Mucosa of rectum (tissue), 2 donors: ENCODE data around the gene DMD.

Experiments used
- H3K27ac ChIP-seq, 2 donors: one replicate each; pipeline ENCODE4 v1.7.0; 2013; ENCODE audit warnings: inconsistent platforms in 2 of 2, low read depth in 2 of 2, low read length in 2 of 2
- H3K27me3 ChIP-seq, 2 donors: one replicate each; pipeline ENCODE4 v1.7.0; 2013; ENCODE audit warnings: low read length in 2 of 2; ENCODE audit not compliant: control insufficient read depth in 2 of 2, insufficient read depth in 2 of 2
- H3K36me3 ChIP-seq, 2 donors: one replicate each; pipeline ENCODE4 v1.7.0; 2013; ENCODE audit warnings: low read length in 2 of 2; ENCODE audit not compliant: control insufficient read depth in 2 of 2, insufficient read depth in 2 of 2
- H3K4me1 ChIP-seq, 2 donors: one replicate each; pipeline ENCODE4 v1.7.0; 2013; ENCODE audit warnings: low read length in 2 of 2, mild to moderate bottlenecking in 1 of 2; ENCODE audit not compliant: control insufficient read depth in 2 of 2, insufficient read depth in 2 of 2
- H3K4me3 ChIP-seq, 2 donors: one replicate each; pipeline ENCODE4 v1.7.0; 2013; ENCODE audit warnings: low read length in 2 of 2
- H3K9ac ChIP-seq, 2 donors: one replicate each; pipeline ENCODE4 v1.7.0; 2013; ENCODE audit warnings: low read length in 2 of 2, low read depth in 1 of 2, mild to moderate bottlenecking in 1 of 2
- H3K9me3 ChIP-seq, 2 donors: one replicate each; pipeline ENCODE4 v1.7.0; 2013; ENCODE audit warnings: low read length in 2 of 2; ENCODE audit not compliant: control insufficient read depth in 2 of 2
- donor health status: healthy.
- donor health status: Normal muscosa, but diverticular disease.

Gene DMD

GRCh38 chrX:31236231-31236630, 1975.1 kb downstream of the DMD start:
- Histone ChIP-seq H3K9me3 (no peaks in the 10 kb centered on the region), H3K4me1 (no peaks in the 10 kb centered on the region), H3K27ac (no peak overlapping the region), H3K4me3 (no peak overlapping the region), H3K9ac (no peak overlapping the region), H3K36me3 (no peaks in the 10 kb centered on the region), H3K27me3 (peaks cover 0 to 5% of the 10 kb centered on the region in 2 donors)

- no peak overlapping the region for H3K4me3 ChIP-seq
- H3K9ac ChIP-seq: no peak overlapping the region
- H3K9me3 ChIP-seq: no peaks in the 10 kb centered on the region
- no peaks in the 10 kb centered on the region for H3K4me1 ChIP-seq
- H3K27me3 ChIP-seq: peaks cover 0 to 5% of the 10 kb centered on the region in 2 donors
- H3K36me3 ChIP-seq: no peaks in the 10 kb centered on the region
- no peak overlapping the region for H3K27ac ChIP-seq
Observed at GRCh38 chrX:31233941-31234496, 1977.3 kb downstream of the DMD start.

DNA sequence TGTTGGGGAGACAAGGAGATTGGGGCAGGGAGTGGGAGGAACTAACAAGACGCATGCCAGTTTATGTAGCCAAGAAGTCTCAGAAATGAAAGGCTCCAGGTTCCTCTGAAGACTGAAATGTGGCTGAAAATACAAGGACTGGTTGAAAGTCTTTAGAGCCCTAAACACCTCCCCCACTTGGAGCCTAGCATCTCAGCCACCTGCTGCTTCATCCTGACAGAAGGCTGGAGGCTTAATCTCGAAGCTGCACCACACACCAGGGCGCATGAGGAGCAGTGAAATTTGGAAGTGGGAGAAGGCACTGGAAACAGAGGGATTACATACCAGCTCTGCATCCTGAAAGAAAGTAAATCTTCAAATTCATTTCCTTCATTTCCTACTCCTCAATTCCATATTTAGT, 1978.8 kb downstream of the DMD start:
- H3K4me3 ChIP-seq: no peak overlapping the region
- no peaks in the 10 kb centered on the region for H3K36me3 ChIP-seq
- H3K9me3 ChIP-seq: no peaks in the 10 kb centered on the region
- no peak overlapping the region for H3K9ac ChIP-seq
- no peak overlapping the region for H3K27ac ChIP-seq
- H3K4me1 ChIP-seq: no peaks in the 10 kb centered on the region
- no peaks in the 10 kb centered on the region for H3K27me3 ChIP-seq

DNA sequence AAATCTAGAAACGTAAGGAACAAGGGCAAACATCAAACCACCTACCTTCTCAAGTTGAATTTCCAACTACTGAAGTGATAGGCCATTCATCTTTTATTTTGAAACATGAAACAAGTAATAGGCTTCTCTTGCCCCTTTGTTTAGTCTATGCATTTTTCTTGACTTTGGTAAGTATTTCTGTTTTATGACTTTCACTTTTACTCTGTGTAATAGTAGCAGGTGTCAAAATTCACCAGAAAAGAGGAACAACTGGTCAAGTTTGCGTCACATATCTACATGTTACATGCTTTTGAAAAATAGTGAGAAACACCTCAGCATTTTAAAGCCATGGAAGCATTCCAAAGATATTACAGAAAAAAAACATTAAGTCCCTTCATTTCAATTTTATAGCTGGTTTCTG, 1982.4 kb downstream of the DMD start:
- no peak overlapping the region for H3K27ac ChIP-seq

DNA sequence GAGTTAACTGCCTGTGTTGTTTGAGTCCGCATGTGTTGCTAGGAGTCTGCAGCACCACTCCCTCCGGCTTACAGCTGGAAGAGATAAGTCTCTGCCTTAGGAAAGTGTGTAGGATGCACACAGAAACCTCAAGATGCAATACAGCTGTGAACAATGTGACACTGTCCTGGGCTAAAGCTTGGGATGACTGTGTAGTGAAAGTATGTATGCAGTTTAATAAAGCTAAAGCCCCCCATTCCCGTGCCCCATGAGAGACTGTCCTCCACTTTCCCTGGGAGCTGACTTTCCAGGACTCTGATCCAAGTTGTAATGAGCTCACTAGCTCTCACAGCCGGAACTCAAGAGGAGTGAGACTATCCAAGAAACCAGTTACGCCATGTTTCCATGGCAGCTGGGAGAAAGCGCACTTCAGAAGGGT, 1982.9 kb downstream of the DMD start:
- no peak overlapping the region for H3K27ac ChIP-seq
- no peaks in the 10 kb centered on the region for H3K4me1 ChIP-seq
- H3K27me3 ChIP-seq: no peaks in the 10 kb centered on the region
- no peaks in the 10 kb centered on the region for H3K36me3 ChIP-seq
- no peaks in the 10 kb centered on the region for H3K9me3 ChIP-seq
- no peak overlapping the region for H3K9ac ChIP-seq
- no peak overlapping the region for H3K4me3 ChIP-seq

More for the DNA sequence above, 1982.4 kb downstream of the DMD start:
- Histone ChIP-seq H3K4me1 (no peaks in the 10 kb centered on the region), H3K36me3 (no peaks in the 10 kb centered on the region), H3K27me3 (no peaks in the 10 kb centered on the region), H3K9ac (no peak overlapping the region), H3K4me3 (no peak overlapping the region), H3K9me3 (no peaks in the 10 kb centered on the region)

GRCh38 chrX:31227250-31227649, 1984.1 kb downstream of the DMD start:
- no peaks in the 10 kb centered on the region for H3K9me3 ChIP-seq
- H3K4me1 ChIP-seq: no peaks in the 10 kb centered on the region
- no peak overlapping the region for H3K4me3 ChIP-seq
- no peaks in the 10 kb centered on the region for H3K36me3 ChIP-seq
- no peaks in the 10 kb centered on the region for H3K27me3 ChIP-seq
- H3K9ac ChIP-seq: no peak overlapping the region
- no peak overlapping the region for H3K27ac ChIP-seq

- Histone ChIP-seq H3K4me1 (no peaks in the 10 kb centered on the region), H3K27me3 (no peaks in the 10 kb centered on the region), H3K4me3 (no peak overlapping the region), H3K9ac (no peak overlapping the region), H3K27ac (no peak overlapping the region), H3K9me3 (no peaks in the 10 kb centered on the region), H3K36me3 (no peaks in the 10 kb centered on the region)
Observed at GRCh38 chrX:31225819-31226218, 1985.5 kb downstream of the DMD start.

GRCh38 chrX:31224381-31225012, 1986.9 kb downstream of the DMD start:
- no peak overlapping the region for H3K27ac ChIP-seq

DNA sequence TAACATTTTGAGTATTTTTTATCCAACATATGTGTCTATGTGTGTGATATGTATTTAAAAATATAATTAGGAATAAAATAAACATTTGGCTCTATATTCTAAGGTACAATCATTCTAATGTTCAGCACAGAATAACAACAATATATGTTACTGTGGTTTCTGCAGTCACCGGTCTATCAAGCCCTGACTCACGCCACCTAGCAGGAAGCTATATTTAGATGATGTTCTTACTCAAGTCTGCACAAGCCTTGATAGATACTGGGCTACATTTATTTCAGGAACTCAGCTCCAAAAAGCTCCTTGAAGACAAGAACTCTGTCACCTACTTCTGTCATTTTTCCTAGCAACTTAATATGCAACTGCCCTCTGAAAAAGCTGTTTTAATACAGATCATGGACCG, 1987.5 kb downstream of the DMD start:
- H3K4me3 ChIP-seq: no peak overlapping the region
- no peaks in the 10 kb centered on the region for H3K9me3 ChIP-seq
- H3K9ac ChIP-seq: no peak overlapping the region
- no peaks in the 10 kb centered on the region for H3K4me1 ChIP-seq
- H3K27me3 ChIP-seq: no peaks in the 10 kb centered on the region
- no peak overlapping the region for H3K27ac ChIP-seq
- no peaks in the 10 kb centered on the region for H3K36me3 ChIP-seq

More at GRCh38 chrX:31224381-31225012, 1986.9 kb downstream of the DMD start:
- no peak overlapping the region for H3K9ac ChIP-seq
- H3K4me3 ChIP-seq: no peak overlapping the region
- H3K9me3 ChIP-seq: no peaks in the 10 kb centered on the region
- no peaks in the 10 kb centered on the region for H3K4me1 ChIP-seq
- H3K27me3 ChIP-seq: no peaks in the 10 kb centered on the region
- no peaks in the 10 kb centered on the region for H3K36me3 ChIP-seq

DNA sequence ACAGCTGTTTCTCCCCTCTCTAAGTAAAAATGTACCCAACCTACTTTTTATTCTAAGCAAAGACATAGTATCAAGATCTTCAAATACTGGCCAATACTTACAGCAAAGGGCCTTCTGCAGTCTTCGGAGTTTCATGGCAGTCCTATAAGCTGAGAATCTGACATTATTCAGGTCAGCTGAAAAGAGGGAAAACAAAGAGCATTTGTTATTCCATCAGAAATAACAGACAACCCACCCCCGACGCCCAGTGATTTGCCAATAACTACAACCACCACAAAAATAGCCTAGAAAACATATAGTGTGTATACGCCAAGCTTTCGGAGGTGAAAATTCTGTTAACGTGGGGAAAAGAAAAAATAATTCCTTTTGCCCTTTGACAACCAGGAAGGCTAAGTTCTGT, 1988.4 kb downstream of the DMD start:
- no peaks in the 10 kb centered on the region for H3K27me3 ChIP-seq
- no peak overlapping the region for H3K27ac ChIP-seq
- no peaks in the 10 kb centered on the region for H3K9me3 ChIP-seq
- no peaks in the 10 kb centered on the region for H3K4me1 ChIP-seq
- H3K9ac ChIP-seq: no peak overlapping the region
- no peaks in the 10 kb centered on the region for H3K36me3 ChIP-seq
- H3K4me3 ChIP-seq: no peak overlapping the region
